ENCODE data around the gene PBX3. TPM values are rescaled to one million over a fixed set of nuclear protein-coding genes. Genes with fewer than 3 reads are reported as not detected.

The PBX3 gene
- total and polyA plus RNA-seq, 9 donors, result 52.6 to 199 (median 119) TPM

DNA sequence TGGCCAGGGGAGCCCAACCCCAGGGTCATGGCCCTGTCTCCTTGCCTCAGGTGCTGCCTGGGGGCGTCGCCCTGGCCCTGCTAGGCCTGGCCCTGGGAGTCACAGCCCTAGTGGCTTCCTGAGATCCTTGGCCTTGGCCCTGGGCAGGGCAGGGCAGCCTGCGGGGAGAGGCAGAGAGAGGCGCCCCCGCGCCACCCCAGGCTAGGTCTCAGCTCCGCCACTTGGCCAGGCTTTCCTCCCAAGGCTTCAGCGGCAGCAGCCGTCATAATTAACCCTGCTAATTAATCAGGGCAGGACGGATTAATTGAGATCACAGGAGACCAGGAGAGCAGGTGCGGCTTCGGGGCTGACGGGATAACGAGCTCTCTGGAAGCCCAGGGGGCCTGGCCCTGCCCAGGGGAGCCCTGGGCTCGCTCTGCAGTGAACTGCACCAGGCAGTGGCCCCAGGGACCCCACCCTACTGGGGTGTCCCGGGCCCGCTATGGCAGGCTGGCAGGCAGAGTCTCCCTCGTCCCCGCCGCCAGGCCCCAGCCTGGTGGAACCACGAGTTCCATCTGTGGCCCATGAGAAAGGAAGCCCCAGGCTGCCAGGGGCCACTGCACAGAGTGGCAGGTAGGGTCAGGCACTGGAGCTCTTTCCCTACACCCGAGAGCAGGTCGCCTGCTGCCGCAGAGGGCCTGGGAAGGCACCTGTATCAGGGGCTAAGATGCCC, 269.6 kb downstream of the PBX3 start:
- no peak overlapping the region for H3K4me3 ChIP-seq
- no peak for TF ChIP-seq EP300 (IDR thresholded peaks at IDR 0.05)
- TF ChIP-seq, protein P1, sequence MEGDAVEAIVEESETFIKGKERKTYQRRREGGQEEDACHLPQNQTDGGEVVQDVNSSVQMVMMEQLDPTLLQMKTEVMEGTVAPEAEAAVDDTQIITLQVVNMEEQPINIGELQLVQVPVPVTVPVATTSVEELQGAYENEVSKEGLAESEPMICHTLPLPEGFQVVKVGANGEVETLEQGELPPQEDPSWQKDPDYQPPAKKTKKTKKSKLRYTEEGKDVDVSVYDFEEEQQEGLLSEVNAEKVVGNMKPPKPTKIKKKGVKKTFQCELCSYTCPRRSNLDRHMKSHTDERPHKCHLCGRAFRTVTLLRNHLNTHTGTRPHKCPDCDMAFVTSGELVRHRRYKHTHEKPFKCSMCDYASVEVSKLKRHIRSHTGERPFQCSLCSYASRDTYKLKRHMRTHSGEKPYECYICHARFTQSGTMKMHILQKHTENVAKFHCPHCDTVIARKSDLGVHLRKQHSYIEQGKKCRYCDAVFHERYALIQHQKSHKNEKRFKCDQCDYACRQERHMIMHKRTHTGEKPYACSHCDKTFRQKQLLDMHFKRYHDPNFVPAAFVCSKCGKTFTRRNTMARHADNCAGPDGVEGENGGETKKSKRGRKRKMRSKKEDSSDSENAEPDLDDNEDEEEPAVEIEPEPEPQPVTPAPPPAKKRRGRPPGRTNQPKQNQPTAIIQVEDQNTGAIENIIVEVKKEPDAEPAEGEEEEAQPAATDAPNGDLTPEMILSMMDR (IDR thresholded peaks at IDR 0.05), result no peak
- no peak for TF ChIP-seq POLR2A (IDR thresholded peaks at IDR 0.05)
- WGBS, 3 donors, result 84 to 87% (median 87%) methylated on average over 21 to 24 of the region's 24 CpGs
- no peaks in the 10 kb centered on the region for H3K27me3 ChIP-seq
- H3K27ac ChIP-seq, result no peak overlapping the region
- no peaks in the 10 kb centered on the region for H3K36me3 ChIP-seq
- intact Hi-C loops (cut with DNase I), result no loop called here
- no peaks in the 10 kb centered on the region for H3K4me1 ChIP-seq (ENCODE audit: insufficient read depth)
- DNase-seq, result no peak
- no peaks in the 10 kb centered on the region for H3K9me3 ChIP-seq

Other genes with a start within 250 kb of the PBX3 start
- gene MAPKAP1, start 40.2 kb upstream of the PBX3 start, total RNA-seq, result 10 to 100 TPM; 43.3 to 77.2 (median 50.2) TPM
- 10 to 100 TPM; 45.9 to 86.5 TPM for gene MAPKAP1, start 40.2 kb upstream of the PBX3 start, polyA plus RNA-seq

Data from ovary (tissue), 9 donors.